H54 (cell line): Measurements from ENCODE around the gene ITGAE.
A peak's percentile ranks its signal among the peaks of the same experiment; 100 is the strongest.

Experiments used
- DNase-seq: peaks from one replicate; pipeline ENCODE4 v3.0.0; 2011; ENCODE audit warnings: low spot score, mixed read lengths; ENCODE audit not compliant: insufficient read length
- FAIRE-seq: peaks from 3 replicates; lab custom pipeline; 2011; peaks lifted over from hg19 to GRCh38; lab: Jason Lieb, UNC
- POLR2A ChIP-seq: IDR thresholded peaks from 2 replicates; pipeline ENCODE4 v1.6.1; 2011; ENCODE audit warnings: low read depth, mild to moderate bottlenecking, low read length

ITGAE gene

GRCh38 chr17:3669548-3669947, 131.4 kb downstream of the ITGAE start:
- DNase-seq (no peak), FAIRE-seq (no peak)
- TF ChIP-seq POLR2A, result no peak

DNA sequence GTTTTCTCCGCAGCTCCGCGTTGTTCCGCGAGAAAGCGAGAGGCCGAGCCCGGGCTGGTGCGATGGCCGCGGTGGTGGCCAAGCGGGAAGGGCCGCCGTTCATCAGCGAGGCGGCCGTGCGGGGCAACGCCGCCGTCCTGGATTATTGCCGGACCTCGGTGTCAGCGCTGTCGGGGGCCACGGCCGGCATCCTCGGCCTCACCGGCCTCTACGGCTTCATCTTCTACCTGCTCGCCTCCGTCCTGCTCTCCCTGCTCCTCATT, 132.0 kb downstream of the ITGAE start:
- FAIRE-seq (no peak), DNase-seq (no peak)
- no peak for TF ChIP-seq POLR2A

- DNase-seq (peak; percentile 97), FAIRE-seq (no peak)
- peak; percentile 99 for TF ChIP-seq POLR2A
Observed at GRCh38 chr17:3668279-3669084, 132.5 kb downstream of the ITGAE start, which contains the start of the genes EMC6 and TAX1BP3. Gene EMC6, plus strand, starts transcription at chr17:3668812. Its CDS starts 335 bp downstream, at chr17:3669147. Gene TAX1BP3, minus strand, starts transcription at chr17:3668578. Its CDS starts 52 bp downstream, at chr17:3668526.

GRCh38 chr17:3667366-3668278, 133.4 kb downstream of the ITGAE start:
- DNase-seq, result peak; percentile 89
- FAIRE-seq, result no peak

DNA sequence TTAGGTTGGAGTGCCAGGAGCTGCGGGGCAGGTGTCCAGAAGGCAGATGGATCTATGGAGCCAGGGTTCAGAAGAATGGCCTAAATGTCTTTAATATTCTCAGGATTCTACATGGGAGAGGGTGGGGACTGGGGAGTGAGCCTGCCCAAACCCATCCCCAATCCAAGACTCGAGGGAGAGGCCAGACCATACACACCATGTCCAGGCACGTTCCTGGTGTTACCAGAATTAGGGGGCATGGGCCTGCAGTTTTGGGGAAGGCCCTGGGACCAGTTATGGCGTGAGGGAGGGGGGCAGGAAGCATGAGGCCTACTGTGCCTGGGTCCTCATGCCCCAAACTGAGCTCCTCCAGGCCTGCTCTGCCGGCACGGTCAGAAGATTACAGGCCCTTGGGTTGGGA, 134.5 kb downstream of the ITGAE start:
- TF ChIP-seq POLR2A, result no peak
- DNase-seq, result no peak
- FAIRE-seq, result no peak

More at GRCh38 chr17:3667366-3668278, 133.4 kb downstream of the ITGAE start:
- TF ChIP-seq POLR2A, result peak; percentile 29

DNA sequence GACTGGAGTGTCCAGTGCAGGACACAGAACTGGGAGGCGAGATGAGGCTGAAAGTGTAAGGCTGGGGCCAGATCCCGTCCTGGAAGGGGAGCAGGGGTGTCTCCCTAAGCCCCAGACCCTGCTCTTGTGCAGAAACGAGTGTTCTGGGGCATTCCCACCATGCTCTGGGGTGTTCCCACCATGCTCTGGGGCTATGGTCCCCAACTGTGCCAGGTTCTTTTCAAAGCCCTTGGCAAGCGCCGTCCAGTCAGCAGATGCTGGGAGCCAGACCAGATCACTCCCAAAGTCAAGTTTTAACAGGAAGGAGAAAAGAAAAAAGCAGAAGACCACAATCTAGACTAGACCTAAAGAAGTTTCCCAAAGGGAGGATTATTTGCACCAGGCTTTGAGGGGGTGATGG, 135.2 kb downstream of the ITGAE start:
- no peak for FAIRE-seq
- TF ChIP-seq POLR2A, result no peak
- DNase-seq, result no peak
